Endothelial cell of umbilical vein (primary cell): ENCODE measurements around the gene GTF3C4. TPM values are rescaled to one million over a fixed set of nuclear protein-coding genes. Genes with fewer than 3 reads are reported as not detected.
A peak's percentile ranks its signal among the peaks of the same experiment; 100 is the strongest.

Experiments used
- BruUV-seq: library from RNA; stranded (reverse); fragments of 400-500 nt; replicated peaks from 2 replicates; lab custom pipeline; 2021; lab: Mats Ljungman, UMichigan
- CTCF ChIA-PET: fragments of 300-600, 350-600 bp; sonication (Branson Sonifier 250); formaldehyde crosslinking; loops from one replicate; lab custom pipeline; 2021; ENCODE audit warnings: antibody characterized with exemption, inconsistent platforms; lab: Charles Lee
- POLR2A ChIA-PET: fragments of 300-600, 350-600 bp; sonication (Branson Sonifier 250); formaldehyde crosslinking; loops from one replicate; lab custom pipeline; 2021; ENCODE audit warnings: antibody characterized with exemption, inconsistent platforms; lab: Charles Lee
- DNase-seq: peaks from one replicate; pipeline ENCODE4 v3.0.0-alpha.2; 2011; ENCODE audit warnings: low read depth, low spot score
- FAIRE-seq: peaks from 2 replicates; lab custom pipeline; 2011; peaks lifted over from hg19 to GRCh38; lab: Jason Lieb, UNC
- H2AFZ ChIP-seq: 2 replicates; pipeline ENCODE4 v1.6.0; 2012; ENCODE audit warnings: low read depth, low read length, control low read depth, inconsistent platforms
- H3K27ac ChIP-seq: 2 replicates; pipeline ENCODE4 v1.5.1; 2011; ENCODE audit warnings: low read depth, mild to moderate bottlenecking, control low read depth, low read length, moderate library complexity; ENCODE audit not compliant: insufficient read depth
- H3K27me3 ChIP-seq, 2 experiments: 2 replicates each; pipeline versions ENCODE4 v1.6.0 to v1.6.1; 2011; ENCODE audit warnings: low read length in 2 of 2, mixed read lengths in 1 of 2; ENCODE audit not compliant: control insufficient read depth in 2 of 2, insufficient read depth in 2 of 2
- H3K36me3 ChIP-seq, 2 experiments: 2 replicates in 1 of 2; 3 replicates in 1 of 2; pipeline ENCODE4 v1.5.1; 2011; ENCODE audit warnings: low read length in 2 of 2, mild to moderate bottlenecking in 1 of 2, moderate library complexity in 1 of 2; ENCODE audit not compliant: control insufficient read depth in 2 of 2, insufficient read depth in 2 of 2; ENCODE audit errors: extremely low read depth in 1 of 2
- H3K4me1 ChIP-seq: 3 replicates; pipeline ENCODE4 v1.5.1; 2011; ENCODE audit warnings: mild to moderate bottlenecking, low read length; ENCODE audit not compliant: control insufficient read depth, insufficient read depth; ENCODE audit errors: extremely low read depth
- H3K4me2 ChIP-seq: 2 replicates; pipeline ENCODE4 v1.6.1; 2011; ENCODE audit warnings: low read length, control low read depth, mixed read lengths; ENCODE audit not compliant: insufficient read depth
- H3K4me3 ChIP-seq, 3 experiments: fragments of 200-600 bp in 1 of 3; sonication (generic), shearing (Covaris generic) in 1 of 3; replicated peaks in 1 of 3; 2 replicates each; pipeline ENCODE4 v1.5.1; 2011 to 2016; ENCODE audit warnings: control low read depth in 3 of 3, low read length in 3 of 3, mild to moderate bottlenecking in 2 of 3, inconsistent platforms in 1 of 3, low read depth in 1 of 3, moderate library complexity in 1 of 3; ENCODE audit not compliant: insufficient read depth in 1 of 3
- H3K79me2 ChIP-seq: 2 replicates; pipeline ENCODE4 v1.6.0; 2012; ENCODE audit warnings: low read length, inconsistent platforms; ENCODE audit not compliant: control insufficient read depth, insufficient read depth
- H3K9ac ChIP-seq: replicated peaks from 2 replicates; pipeline ENCODE3; 2011; ENCODE audit warnings: low read length, control low read depth; ENCODE audit not compliant: insufficient read depth; ENCODE audit errors: extremely low read depth
- H3K9me1 ChIP-seq: replicated peaks from 3 replicates; pipeline ENCODE4 v1.6.0; 2011; ENCODE audit warnings: mild to moderate bottlenecking, low read length; ENCODE audit not compliant: control insufficient read depth, insufficient read depth; ENCODE audit errors: extremely low read depth
- H3K9me3 ChIP-seq: replicated peaks from 2 replicates; pipeline ENCODE4 v1.5.1; 2012; ENCODE audit warnings: low read length, inconsistent platforms; ENCODE audit not compliant: control insufficient read depth, insufficient read depth
- H4K20me1 ChIP-seq: replicated peaks from 2 replicates; pipeline ENCODE3; 2011; ENCODE audit warnings: mild to moderate bottlenecking, low read length; ENCODE audit not compliant: control insufficient read depth, insufficient read depth; ENCODE audit errors: extremely low read depth
- EZH2 ChIP-seq: IDR thresholded peaks from 2 replicates; pipeline ENCODE4 v1.6.1; 2012; ENCODE audit warnings: borderline replicate concordance, low read depth, mild to moderate bottlenecking, moderate library complexity, low read length, inconsistent platforms; ENCODE audit not compliant: severe bottlenecking
- GATA2 ChIP-seq: IDR thresholded peaks from 2 replicates; pipeline ENCODE4 v1.7.0; 2011; ENCODE audit warnings: low read depth, mild to moderate bottlenecking, moderate library complexity, mixed read lengths, low read length; ENCODE audit not compliant: insufficient read length, insufficient read depth
- JUN ChIP-seq: IDR thresholded peaks from 2 replicates; pipeline ENCODE4 v1.6.1; 2011; ENCODE audit warnings: borderline replicate concordance, low read depth; ENCODE audit not compliant: insufficient read length, insufficient read depth
- POLR2A ChIP-seq: IDR thresholded peaks from 2 replicates; pipeline ENCODE4 v1.6.1; 2012; ENCODE audit warnings: low read depth, mild to moderate bottlenecking, control low read depth, low read length
- POLR2AphosphoS5 ChIP-seq: IDR thresholded peaks from 2 replicates; pipeline ENCODE4 v1.6.1; 2012; ENCODE audit warnings: low read depth, mild to moderate bottlenecking, control low read depth, low read length, moderate library complexity; ENCODE audit not compliant: insufficient read depth
- dilution Hi-C: fragments of 300-500 bp; cut with MboI; formaldehyde crosslinking; loops from one replicate; pipeline ENCODE4 v1.15.0; 2019; ENCODE audit warnings: low sequenced_read_pairs; ENCODE audit not compliant: extremely low pct_ligation_motif_present
- intact Hi-C: fragments of 100-400 bp; cut with micrococcal nuclease; formaldehyde crosslinking; loops from one replicate; pipeline ENCODE4 v1.10.0; 2022
- polyA plus RNA-seq, 4 experiments: library from polyadenylated mRNA; depleted of rRNA in 3 of 4; stranded (reverse) in 3 of 4; unstranded in 1 of 4; fragments of >200 nt; gene quantifications; 2 replicates each; pipeline versions ENCODE4 v1.2.1 to v1.2.3, GENCODE V29; 2011 to 2012; ENCODE audit warnings: missing spikeins in 1 of 4
- total RNA-seq: library from RNA; stranded (reverse); gene quantifications from 2 replicates; pipeline ENCODE4 v1.2.3, GENCODE V29; 2021
- TF ChIP-seq, protein P1 (sequence below), 2 donors: IDR thresholded peaks; 1 replicate in 1 of 2; 2 replicates in 1 of 2; pipeline ENCODE4 v1.5.1; 2011; ENCODE audit warnings: low read length in 2 of 2, mild to moderate bottlenecking in 2 of 2, moderate library complexity in 2 of 2, control low read depth in 1 of 2, inconsistent platforms in 1 of 2, low read depth in 1 of 2; ENCODE audit not compliant: insufficient read depth in 1 of 2; ENCODE audit errors: extremely low read depth in 1 of 2
- TF ChIP-seq, protein P2 (sequence below): IDR thresholded peaks from 2 replicates; pipeline ENCODE4 v1.6.1; 2011; ENCODE audit not compliant: insufficient read depth, insufficient read length

Gene GTF3C4
- total and polyA plus RNA-seq, 2 donors (not counting 3 experiments of a cell fraction or from before 2014, with no cell fraction given) = 3.3 to 19.2 TPM

DNA sequence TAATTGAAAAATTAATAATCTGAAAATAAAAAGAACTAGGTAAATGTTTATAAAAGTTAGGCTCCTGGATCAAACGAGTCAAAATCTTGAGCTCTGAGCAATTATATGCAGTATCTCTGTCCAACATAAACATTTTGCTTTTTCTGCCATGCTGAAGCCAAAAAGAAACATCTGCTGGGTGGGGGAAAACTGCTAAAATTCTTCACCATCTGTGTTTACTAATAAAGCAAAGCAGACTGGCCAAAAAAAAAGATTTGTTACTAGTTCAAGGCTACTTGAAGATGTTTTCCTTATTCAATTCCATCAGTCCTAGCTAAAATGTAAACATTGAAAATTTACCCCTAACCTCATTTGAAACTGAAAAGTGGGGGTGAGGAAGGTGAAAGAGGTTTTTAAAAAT is 29.7 kb downstream of the GTF3C4 start:
- H3K27me3 ChIP-seq = no peaks in the 10 kb centered on the region
- dilution Hi-C loops = no loop called here
- no peaks in the 10 kb centered on the region for H3K9me3 ChIP-seq
- intact Hi-C loops = no loop called here
- no peak overlapping the region for H3K27ac ChIP-seq
- H3K9ac ChIP-seq = no peak overlapping the region
- DNase-seq = peak; percentile 35
- ChIA-PET CTCF (interaction anchor here (1.1 to 2.6 kb wide), 2 partner anchors 8 to 11 kb away, joined by 5 to 7 read pairs; no protein-coding TSS in a partner anchor), POLR2A (no interaction called here)
- no peaks in the 10 kb centered on the region for H3K4me1 ChIP-seq
- H3K4me3 ChIP-seq = no peak overlapping the region
- H3K36me3 ChIP-seq = no peaks in the 10 kb centered on the region
- TF ChIP-seq EZH2 = no peak
- TF ChIP-seq POLR2A = no peak
- TF ChIP-seq, protein P1, sequence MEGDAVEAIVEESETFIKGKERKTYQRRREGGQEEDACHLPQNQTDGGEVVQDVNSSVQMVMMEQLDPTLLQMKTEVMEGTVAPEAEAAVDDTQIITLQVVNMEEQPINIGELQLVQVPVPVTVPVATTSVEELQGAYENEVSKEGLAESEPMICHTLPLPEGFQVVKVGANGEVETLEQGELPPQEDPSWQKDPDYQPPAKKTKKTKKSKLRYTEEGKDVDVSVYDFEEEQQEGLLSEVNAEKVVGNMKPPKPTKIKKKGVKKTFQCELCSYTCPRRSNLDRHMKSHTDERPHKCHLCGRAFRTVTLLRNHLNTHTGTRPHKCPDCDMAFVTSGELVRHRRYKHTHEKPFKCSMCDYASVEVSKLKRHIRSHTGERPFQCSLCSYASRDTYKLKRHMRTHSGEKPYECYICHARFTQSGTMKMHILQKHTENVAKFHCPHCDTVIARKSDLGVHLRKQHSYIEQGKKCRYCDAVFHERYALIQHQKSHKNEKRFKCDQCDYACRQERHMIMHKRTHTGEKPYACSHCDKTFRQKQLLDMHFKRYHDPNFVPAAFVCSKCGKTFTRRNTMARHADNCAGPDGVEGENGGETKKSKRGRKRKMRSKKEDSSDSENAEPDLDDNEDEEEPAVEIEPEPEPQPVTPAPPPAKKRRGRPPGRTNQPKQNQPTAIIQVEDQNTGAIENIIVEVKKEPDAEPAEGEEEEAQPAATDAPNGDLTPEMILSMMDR (IDR thresholded peaks at IDR 0.05; ENCODE audit: extremely low read depth in 1 of 2, insufficient read depth in 1 of 2, low read depth in 1 of 2, low read length in 2 of 2) = no peak
- TF ChIP-seq JUN = no peak
- no peak for TF ChIP-seq GATA2
- TF ChIP-seq, protein P2, sequence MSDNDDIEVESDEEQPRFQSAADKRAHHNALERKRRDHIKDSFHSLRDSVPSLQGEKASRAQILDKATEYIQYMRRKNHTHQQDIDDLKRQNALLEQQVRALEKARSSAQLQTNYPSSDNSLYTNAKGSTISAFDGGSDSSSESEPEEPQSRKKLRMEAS = no peak
- TF ChIP-seq POLR2AphosphoS5 = no peak
- H3K4me2 ChIP-seq = no peak overlapping the region
- no peaks in the 10 kb centered on the region for H4K20me1 ChIP-seq
- H2AFZ ChIP-seq = no peak overlapping the region
- H3K79me2 ChIP-seq = no peaks in the 10 kb centered on the region
- no peaks in the 10 kb centered on the region for H3K9me1 ChIP-seq
- FAIRE-seq = no peak
- BruUV-seq = no TSS peak
